H1 (cell line): ENCODE data around the gene SLC35F3.

ENCODE experiments used
- BCL11A ChIP-seq, 2 experiments: IDR thresholded peaks; one replicate each; pipeline ENCODE4 v1.6.1; 2011; ENCODE audit warnings: low read depth in 2 of 2, low read length in 2 of 2, mild to moderate bottlenecking in 2 of 2
- CTCF ChIP-seq, 3 experiments: IDR thresholded peaks; 1 replicate in 2 of 3; 2 replicates in 1 of 3; pipeline versions ENCODE4 v1.5.1 to v1.6.1; 2011; ENCODE audit warnings: low read length in 3 of 3, mild to moderate bottlenecking in 3 of 3, inconsistent platforms in 2 of 3, low read depth in 1 of 3, moderate library complexity in 1 of 3; ENCODE audit not compliant: insufficient read depth in 1 of 3; ENCODE audit errors: control extremely low read depth in 1 of 3
- EGR1 ChIP-seq: IDR thresholded peaks from 2 replicates; pipeline ENCODE4 v1.6.1; 2011; ENCODE audit warnings: low read depth, low read length, borderline replicate concordance
- MAX ChIP-seq: IDR thresholded peaks from 2 replicates; pipeline ENCODE4 v1.6.1; 2012; ENCODE audit warnings: inconsistent platforms
- POLR2A ChIP-seq, 2 experiments: IDR thresholded peaks; 1 replicate in 1 of 2; 2 replicates in 1 of 2; pipeline ENCODE4 v1.6.1; 2011; ENCODE audit warnings: low read depth in 2 of 2, low read length in 2 of 2, mild to moderate bottlenecking in 2 of 2; ENCODE audit errors: control extremely low read depth in 1 of 2
- RAD21 ChIP-seq, 2 experiments: IDR thresholded peaks in 1 of 2; conservative IDR thresholded peaks in 1 of 2; 2 replicates each; pipeline ENCODE4 v1.6.1; 2011; ENCODE audit warnings: low read depth in 2 of 2, low read length in 2 of 2, improper control_type of control experiment in 1 of 2, inconsistent platforms in 1 of 2, mild to moderate bottlenecking in 1 of 2, moderate library complexity in 1 of 2

- no peak for TF ChIP-seq CTCF (IDR thresholded peaks at IDR 0.05; ENCODE audit: control extremely low read depth in 1 of 3, insufficient read depth in 1 of 3, low read depth in 1 of 3, low read length in 3 of 3)
- no peak for TF ChIP-seq RAD21 (IDR thresholded peaks at IDR 0.05 in 1 of 2, conservative IDR thresholded peaks at IDR 0.05 in 1 of 2; ENCODE audit: low read depth in 2 of 2, low read length in 2 of 2)
- TF ChIP-seq POLR2A (IDR thresholded peaks at IDR 0.05; ENCODE audit: control extremely low read depth in 1 of 2, low read depth in 2 of 2, low read length in 2 of 2): no peak
- TF ChIP-seq EGR1: no peak
- no peak for TF ChIP-seq BCL11A (IDR thresholded peaks at IDR 0.05; ENCODE audit: low read depth in 2 of 2, low read length in 2 of 2)
- TF ChIP-seq MAX: no peak
Observed at GRCh38 chr1:234170067-234170466, 265.6 kb downstream of the SLC35F3 start.
